Activated T-helper 17 cell treated with anti-CD3 and anti-CD28 coated beads, Interleukin-2, amount 50 U/mL, for 72 hours (primary cell): ENCODE results near the gene PRKCH. TPM values are rescaled to one million over a fixed set of nuclear protein-coding genes. Genes with fewer than 3 reads are reported as not detected.

Experiments used
- ATAC-seq: fragments of 150-1000 bp; cut with Tn5 transposase; replicated peaks from 2 replicates; pipeline ENCODE4 v1.10.0; 2021; ENCODE audit warnings: mild to moderate bottlenecking, moderate library complexity
- H3K27ac Mint-ChIP-seq: one replicate; pipeline ENCODE4 v1.8.0; 2022; ENCODE audit warnings: mixed read lengths
- H3K27me3 Mint-ChIP-seq: one replicate; pipeline ENCODE4 v1.8.0; 2022; ENCODE audit warnings: mixed read lengths
- H3K36me3 Mint-ChIP-seq: one replicate; pipeline ENCODE4 v1.8.0; 2022; ENCODE audit warnings: low read depth, mild to moderate bottlenecking, mixed read lengths
- H3K4me1 Mint-ChIP-seq: one replicate; pipeline ENCODE4 v1.8.0; 2022; ENCODE audit warnings: mixed read lengths
- H3K4me3 Mint-ChIP-seq: one replicate; pipeline ENCODE4 v1.8.0; 2022; ENCODE audit warnings: mild to moderate bottlenecking, mixed read lengths
- H3K9me3 Mint-ChIP-seq: one replicate; pipeline ENCODE4 v1.8.0; 2022; ENCODE audit warnings: mixed read lengths
- total RNA-seq, 2 donors: library from RNA; stranded (reverse); gene quantifications; one replicate each; pipeline ENCODE4 v1.2.3, GENCODE V29; 2022

The PRKCH gene
- total RNA-seq, 2 donors from 2014 or later, result 127 to 148 TPM

GRCh38 chr14:61489512-61489911 lies 168.1 kb downstream of the PRKCH start:
- H3K36me3 Mint-ChIP-seq, result no peaks in the 10 kb centered on the region
- ATAC-seq, result no peak
- H3K4me1 Mint-ChIP-seq, result peaks cover 6% of the 10 kb centered on the region
- H3K9me3 Mint-ChIP-seq, result no peaks in the 10 kb centered on the region
- no peaks in the 10 kb centered on the region for H3K27me3 Mint-ChIP-seq
- no peak overlapping the region for H3K4me3 Mint-ChIP-seq
- H3K27ac Mint-ChIP-seq, result no peak overlapping the region

GRCh38 chr14:61489932-61490331 lies 168.6 kb downstream of the PRKCH start:
- H3K4me3 Mint-ChIP-seq, result no peak overlapping the region
- peaks cover 6% of the 10 kb centered on the region for H3K4me1 Mint-ChIP-seq
- H3K27ac Mint-ChIP-seq, result no peak overlapping the region
- no peaks in the 10 kb centered on the region for H3K9me3 Mint-ChIP-seq
- no peaks in the 10 kb centered on the region for H3K27me3 Mint-ChIP-seq
- no peak for ATAC-seq
- no peaks in the 10 kb centered on the region for H3K36me3 Mint-ChIP-seq

GRCh38 chr14:61491224-61491623 lies 169.8 kb downstream of the PRKCH start:
- no peak overlapping the region for H3K27ac Mint-ChIP-seq
- H3K27me3 Mint-ChIP-seq, result no peaks in the 10 kb centered on the region
- peaks cover 11% of the 10 kb centered on the region for H3K4me1 Mint-ChIP-seq

GRCh38 chr14:61491876-61492434 lies 170.6 kb downstream of the PRKCH start:
- no peak for ATAC-seq
- H3K9me3 Mint-ChIP-seq, result no peaks in the 10 kb centered on the region
- H3K36me3 Mint-ChIP-seq, result no peaks in the 10 kb centered on the region
- H3K4me1 Mint-ChIP-seq, result peaks cover 18% of the 10 kb centered on the region
- no peak overlapping the region for H3K4me3 Mint-ChIP-seq
- no peak overlapping the region for H3K27ac Mint-ChIP-seq
- H3K27me3 Mint-ChIP-seq, result no peaks in the 10 kb centered on the region

More at GRCh38 chr14:61491224-61491623, 169.8 kb downstream of the PRKCH start:
- H3K9me3 Mint-ChIP-seq, result no peaks in the 10 kb centered on the region
- H3K4me3 Mint-ChIP-seq, result no peak overlapping the region
- no peak for ATAC-seq
- H3K36me3 Mint-ChIP-seq, result no peaks in the 10 kb centered on the region

- Mint-ChIP-seq H3K36me3 (no peaks in the 10 kb centered on the region), H3K27ac (no peak overlapping the region), H3K27me3 (no peaks in the 10 kb centered on the region)
Observed at GRCh38 chr14:61492474-61492873, 171.1 kb downstream of the PRKCH start.

GRCh38 chr14:61493239-61493638 lies 171.9 kb downstream of the PRKCH start:
- ATAC-seq, result no peak
- H3K36me3 Mint-ChIP-seq, result peaks cover 3% of the 10 kb centered on the region
- H3K27ac Mint-ChIP-seq, result no peak overlapping the region

More at GRCh38 chr14:61492474-61492873, 171.1 kb downstream of the PRKCH start:
- Mint-ChIP-seq H3K4me3 (no peak overlapping the region), H3K4me1 (peaks cover 18% of the 10 kb centered on the region), H3K9me3 (no peaks in the 10 kb centered on the region)
- no peak for ATAC-seq

GRCh38 chr14:61494018-61494417 lies 172.6 kb downstream of the PRKCH start:
- no peaks in the 10 kb centered on the region for H3K9me3 Mint-ChIP-seq
- H3K27ac Mint-ChIP-seq, result no peak overlapping the region
- ATAC-seq, result peak; percentile 24
- H3K27me3 Mint-ChIP-seq, result no peaks in the 10 kb centered on the region
- H3K4me3 Mint-ChIP-seq, result no peak overlapping the region
- peaks cover 11% of the 10 kb centered on the region for H3K36me3 Mint-ChIP-seq
- peaks cover 19% of the 10 kb centered on the region for H3K4me1 Mint-ChIP-seq

More at GRCh38 chr14:61493239-61493638, 171.9 kb downstream of the PRKCH start:
- H3K27me3 Mint-ChIP-seq, result no peaks in the 10 kb centered on the region
- peaks cover 19% of the 10 kb centered on the region for H3K4me1 Mint-ChIP-seq
- H3K4me3 Mint-ChIP-seq, result no peak overlapping the region
- no peaks in the 10 kb centered on the region for H3K9me3 Mint-ChIP-seq

GRCh38 chr14:61495809-61496208 lies 174.4 kb downstream of the PRKCH start:
- Mint-ChIP-seq H3K27ac (no peak overlapping the region), H3K9me3 (no peaks in the 10 kb centered on the region), H3K36me3 (peaks cover 29% of the 10 kb centered on the region), H3K4me1 (peaks cover 33% of the 10 kb centered on the region), H3K27me3 (no peaks in the 10 kb centered on the region), H3K4me3 (no peak overlapping the region)
- ATAC-seq, result no peak

- H3K4me3 Mint-ChIP-seq, result no peak overlapping the region
- ATAC-seq, result no peak
- H3K4me1 Mint-ChIP-seq, result peaks cover 54% of the 10 kb centered on the region
- H3K9me3 Mint-ChIP-seq, result no peaks in the 10 kb centered on the region
- peak overlapping the region; percentile 97 for H3K27ac Mint-ChIP-seq
- no peaks in the 10 kb centered on the region for H3K27me3 Mint-ChIP-seq
- peaks cover 54% of the 10 kb centered on the region for H3K36me3 Mint-ChIP-seq
Observed at GRCh38 chr14:61498303-61498702, 176.9 kb downstream of the PRKCH start.

GRCh38 chr14:61498811-61499210 lies 177.4 kb downstream of the PRKCH start:
- peaks cover 58% of the 10 kb centered on the region for H3K36me3 Mint-ChIP-seq
- H3K27me3 Mint-ChIP-seq, result no peaks in the 10 kb centered on the region

GRCh38 chr14:61499991-61500390 lies 178.6 kb downstream of the PRKCH start:
- Mint-ChIP-seq H3K36me3 (peaks cover 64% of the 10 kb centered on the region), H3K27ac (peak overlapping the region; percentile 97), H3K4me1 (peaks cover 63% of the 10 kb centered on the region), H3K27me3 (no peaks in the 10 kb centered on the region), H3K4me3 (peak overlapping the region; percentile 83), H3K9me3 (no peaks in the 10 kb centered on the region)
- ATAC-seq, result no peak

More at GRCh38 chr14:61498811-61499210, 177.4 kb downstream of the PRKCH start:
- H3K27ac Mint-ChIP-seq, result peak overlapping the region; percentile 97
- H3K4me1 Mint-ChIP-seq, result peaks cover 58% of the 10 kb centered on the region
- H3K9me3 Mint-ChIP-seq, result no peaks in the 10 kb centered on the region
- H3K4me3 Mint-ChIP-seq, result peak overlapping the region; percentile 30
- no peak for ATAC-seq

- Mint-ChIP-seq H3K9me3 (no peaks in the 10 kb centered on the region), H3K4me3 (peak overlapping the region; percentile 83), H3K27me3 (no peaks in the 10 kb centered on the region), H3K27ac (peak overlapping the region; percentile 97), H3K4me1 (peaks cover 63% of the 10 kb centered on the region), H3K36me3 (peaks cover 83% of the 10 kb centered on the region)
- no peak for ATAC-seq
Observed at GRCh38 chr14:61501714-61502458, 180.5 kb downstream of the PRKCH start.

- Mint-ChIP-seq H3K36me3 (peaks cover 90% of the 10 kb centered on the region), H3K4me1 (peaks cover 61% of the 10 kb centered on the region), H3K27ac (peak overlapping the region; percentile 97), H3K4me3 (peak overlapping the region; percentile 83), H3K9me3 (no peaks in the 10 kb centered on the region), H3K27me3 (no peaks in the 10 kb centered on the region)
- ATAC-seq, result peak; percentile 56
Observed at GRCh38 chr14:61502459-61503093, 181.2 kb downstream of the PRKCH start.

- no peaks in the 10 kb centered on the region for H3K9me3 Mint-ChIP-seq
- H3K4me3 Mint-ChIP-seq, result peak overlapping the region; percentile 83
- ATAC-seq, result peak; percentile 87
- H3K4me1 Mint-ChIP-seq, result peaks cover 68% of the 10 kb centered on the region
- H3K27ac Mint-ChIP-seq, result peak overlapping the region; percentile 97
- H3K36me3 Mint-ChIP-seq, result peaks cover 93% of the 10 kb centered on the region
- H3K27me3 Mint-ChIP-seq, result no peaks in the 10 kb centered on the region
Observed at GRCh38 chr14:61503167-61503801, 181.9 kb downstream of the PRKCH start.
